GM08714 (cell line): Measurements from ENCODE around the gene C17orf50.

Experiments
- H3K4me3 ChIP-seq: fragments of 200-500 bp; sonication (Bioruptor generic); 2 replicates; pipeline ENCODE4 v1.5.1; 2014; ENCODE audit warnings: mild to moderate bottlenecking, low read length, inconsistent platforms
- ZNF274 ChIP-seq: IDR thresholded peaks from 2 replicates; pipeline ENCODE4 v1.6.1; 2012; ENCODE audit warnings: mild to moderate bottlenecking, low read depth, low read length

The C17orf50 gene

DNA sequence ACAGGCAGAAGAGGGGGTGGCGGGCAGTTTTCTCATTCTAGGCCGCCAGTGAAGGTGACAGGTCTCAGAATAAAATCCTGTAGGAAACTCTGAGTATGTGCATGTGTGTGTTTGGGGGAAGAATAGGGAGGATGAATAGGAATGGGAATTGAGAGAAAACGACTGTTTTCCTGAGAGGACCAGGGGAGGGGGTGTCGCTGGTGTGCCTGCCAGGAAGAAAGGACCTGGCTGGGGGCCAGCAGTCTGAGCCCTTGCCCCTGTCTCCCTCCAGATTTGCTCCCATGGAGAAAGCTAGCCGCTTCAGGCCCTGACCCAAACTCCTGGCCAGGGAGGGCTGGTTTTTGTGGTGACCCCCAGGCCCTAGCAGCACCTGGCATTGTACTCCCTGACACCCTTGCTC, 14.4 kb downstream of the C17orf50 start:
- no peak for TF ChIP-seq ZNF274
- H3K4me3 ChIP-seq: no peak overlapping the region

DNA sequence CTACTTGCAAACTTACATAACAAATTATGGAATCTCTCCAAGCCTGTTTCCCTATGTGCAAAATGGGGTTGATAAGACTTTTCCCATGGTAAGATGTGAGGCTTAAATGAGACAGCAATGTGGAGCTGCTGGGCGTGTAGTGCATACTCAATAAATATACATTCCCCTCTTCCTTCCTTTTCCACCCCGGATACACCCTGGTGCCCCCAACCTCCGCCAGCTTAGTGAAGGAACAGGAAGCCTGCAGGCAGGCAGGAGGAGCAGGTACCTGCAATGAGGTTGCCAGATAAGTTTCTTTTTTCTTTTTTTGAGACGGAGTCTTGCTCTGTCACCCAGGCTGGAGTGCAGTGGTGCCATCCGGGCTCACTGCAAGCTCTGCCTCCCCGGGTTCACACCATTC, 14.9 kb downstream of the C17orf50 start:
- no peak for TF ChIP-seq ZNF274
- H3K4me3 ChIP-seq: no peak overlapping the region

DNA sequence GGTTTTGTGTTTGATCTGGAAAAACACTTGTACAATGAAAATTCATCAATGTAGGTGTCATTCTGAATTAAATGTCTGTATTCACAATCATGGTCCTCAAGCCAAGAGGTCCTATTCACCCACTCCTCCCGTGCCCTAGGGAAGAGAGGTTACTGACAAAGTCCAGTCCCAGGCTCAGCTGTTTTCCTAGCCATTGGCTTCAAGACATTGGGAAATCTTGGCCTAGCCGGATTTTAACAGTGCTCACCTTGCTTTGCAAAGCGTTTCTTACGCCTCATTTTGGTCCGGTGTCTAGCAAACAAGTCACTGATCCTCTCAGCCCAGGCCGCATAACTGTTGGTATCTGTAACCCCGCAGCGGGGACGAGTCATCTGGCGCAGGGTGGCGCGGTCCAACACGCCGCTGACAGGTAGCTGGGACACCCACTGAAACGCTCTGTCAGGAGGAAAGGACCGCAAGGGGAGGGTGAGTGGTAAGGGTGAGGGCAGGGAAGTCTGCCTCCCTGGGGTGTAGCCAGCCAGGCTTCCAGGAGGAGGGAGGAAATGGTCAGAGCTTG, 18.0 kb downstream of the C17orf50 start:
- TF ChIP-seq ZNF274: no peak
- no peak overlapping the region for H3K4me3 ChIP-seq

DNA sequence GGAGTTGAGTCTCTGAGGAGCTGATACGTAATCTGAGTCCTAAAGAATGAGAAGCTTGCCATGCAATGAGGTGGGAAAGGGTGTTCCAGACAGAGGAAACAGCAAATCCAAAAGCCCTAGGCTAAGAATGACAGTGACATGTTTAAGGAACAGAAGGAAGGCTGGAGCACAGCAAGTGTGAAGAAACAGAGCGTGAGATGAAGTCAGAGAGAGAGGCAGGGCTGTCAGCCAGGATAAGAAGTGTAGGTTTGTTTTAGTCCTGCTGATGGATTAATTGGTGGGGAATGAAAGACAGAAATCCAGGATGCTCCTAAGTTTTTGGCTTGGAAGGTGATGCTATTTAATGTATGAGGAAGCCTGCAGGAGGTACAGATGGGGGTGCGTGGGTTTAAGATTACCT, 20.3 kb downstream of the C17orf50 start:
- no peak overlapping the region for H3K4me3 ChIP-seq
- TF ChIP-seq ZNF274: no peak

DNA sequence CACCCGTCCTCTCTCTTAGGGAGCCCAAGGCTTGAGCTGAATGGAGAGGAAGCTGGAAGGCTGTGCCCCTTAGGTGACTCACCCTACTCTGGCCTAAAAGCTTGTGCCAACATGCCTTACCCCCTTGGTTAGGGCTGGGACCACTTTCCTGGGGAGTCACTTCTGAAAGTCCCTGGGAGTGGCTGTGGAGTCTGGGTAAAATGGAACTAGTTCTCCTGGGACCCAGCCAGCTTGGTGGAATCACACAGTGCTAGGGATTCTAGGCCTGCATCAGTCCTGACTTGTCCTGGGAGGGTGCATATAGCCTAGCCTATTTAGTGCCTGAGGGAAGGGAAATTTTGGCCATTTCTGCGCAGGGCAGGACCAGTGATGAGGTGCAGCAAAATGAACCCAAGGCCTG, 24.2 kb downstream of the C17orf50 start:
- TF ChIP-seq ZNF274: no peak
- H3K4me3 ChIP-seq: no peak overlapping the region

DNA sequence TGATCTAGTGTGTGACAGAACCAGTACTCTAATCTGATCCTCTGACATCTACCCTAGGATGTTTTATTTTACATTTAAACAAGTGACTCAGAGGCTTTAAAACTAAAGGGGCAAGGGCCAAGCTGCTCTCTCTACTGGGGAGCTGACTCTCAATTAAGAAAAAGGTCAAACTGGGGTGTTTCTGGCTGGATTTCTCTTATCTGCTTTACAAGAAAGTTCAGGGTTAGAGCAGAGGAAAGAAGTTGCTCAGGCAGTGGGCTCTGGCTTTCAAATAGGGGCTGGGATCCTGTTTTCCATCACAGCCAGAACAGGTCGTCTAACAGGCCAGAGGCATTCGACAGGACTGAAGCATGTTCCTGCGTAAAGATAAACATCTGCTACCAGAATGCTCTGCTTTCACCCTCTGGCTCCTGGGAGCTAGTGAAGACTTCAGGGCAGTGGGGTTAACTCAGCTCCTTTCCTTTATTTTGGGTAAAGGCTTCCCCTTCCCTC, 26.3 kb downstream of the C17orf50 start:
- no peak for TF ChIP-seq ZNF274
- no peak overlapping the region for H3K4me3 ChIP-seq

DNA sequence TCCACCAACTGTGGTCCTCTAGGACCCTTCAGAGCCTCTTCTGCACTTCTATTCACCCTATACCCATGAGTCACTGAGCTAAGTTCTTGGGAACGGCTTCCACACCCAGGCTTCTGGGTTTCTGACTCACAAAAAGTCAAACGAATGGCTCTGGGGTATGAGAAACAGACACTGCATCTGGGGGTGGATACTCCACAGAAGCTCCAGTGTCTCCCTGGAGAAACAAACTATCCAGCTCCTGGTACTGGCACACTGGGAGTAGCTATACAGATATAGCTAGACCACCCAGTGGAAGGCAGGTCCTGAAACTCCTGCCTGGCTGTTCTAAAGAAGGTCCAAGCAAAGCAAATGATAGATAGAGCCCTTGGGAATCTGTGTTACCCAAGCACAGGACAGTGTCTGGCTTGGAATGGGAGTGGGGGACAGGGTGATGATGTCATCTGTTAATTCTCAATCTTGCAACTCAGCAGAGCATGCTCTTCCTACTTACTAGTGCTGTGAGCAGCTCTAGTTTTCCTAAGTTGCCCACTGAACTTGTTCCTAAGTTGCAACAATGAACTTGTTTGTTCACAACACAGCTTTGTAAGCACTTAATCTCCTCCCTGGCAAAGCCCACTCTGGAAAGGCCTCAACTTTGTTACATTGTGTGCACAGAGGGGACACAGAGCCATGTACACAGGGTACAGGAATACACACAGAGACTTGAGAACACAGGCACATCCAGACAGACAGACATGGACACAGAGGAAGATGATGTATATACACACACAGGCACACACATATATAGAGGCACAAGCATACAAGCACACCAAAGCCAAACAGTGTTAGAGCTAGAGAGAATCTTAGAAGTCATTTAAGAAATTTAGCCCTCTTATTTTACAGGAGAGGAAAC, 28.0 kb downstream of the C17orf50 start:
- no peak for TF ChIP-seq ZNF274
- H3K4me3 ChIP-seq: no peak overlapping the region

DNA sequence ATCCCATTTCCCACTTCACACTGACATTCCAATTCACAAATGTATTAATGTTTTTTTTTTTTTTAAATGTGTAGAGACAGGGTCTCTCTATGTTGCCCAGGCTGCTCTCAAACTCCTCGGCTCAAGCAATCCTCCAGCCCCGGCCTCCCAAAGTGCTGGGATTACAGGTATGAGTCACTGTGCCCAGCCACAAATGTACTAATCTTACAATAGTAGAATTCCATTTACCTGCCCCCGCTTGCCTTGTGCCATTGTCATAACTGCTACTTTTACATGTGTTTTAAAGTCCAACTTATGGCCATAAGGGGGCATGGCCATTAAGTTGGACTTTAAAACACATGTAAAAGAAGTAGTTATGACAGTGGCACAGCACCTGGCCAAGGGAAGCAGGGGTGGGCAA, 30.2 kb downstream of the C17orf50 start:
- no peak for TF ChIP-seq ZNF274
- H3K4me3 ChIP-seq: no peak overlapping the region

DNA sequence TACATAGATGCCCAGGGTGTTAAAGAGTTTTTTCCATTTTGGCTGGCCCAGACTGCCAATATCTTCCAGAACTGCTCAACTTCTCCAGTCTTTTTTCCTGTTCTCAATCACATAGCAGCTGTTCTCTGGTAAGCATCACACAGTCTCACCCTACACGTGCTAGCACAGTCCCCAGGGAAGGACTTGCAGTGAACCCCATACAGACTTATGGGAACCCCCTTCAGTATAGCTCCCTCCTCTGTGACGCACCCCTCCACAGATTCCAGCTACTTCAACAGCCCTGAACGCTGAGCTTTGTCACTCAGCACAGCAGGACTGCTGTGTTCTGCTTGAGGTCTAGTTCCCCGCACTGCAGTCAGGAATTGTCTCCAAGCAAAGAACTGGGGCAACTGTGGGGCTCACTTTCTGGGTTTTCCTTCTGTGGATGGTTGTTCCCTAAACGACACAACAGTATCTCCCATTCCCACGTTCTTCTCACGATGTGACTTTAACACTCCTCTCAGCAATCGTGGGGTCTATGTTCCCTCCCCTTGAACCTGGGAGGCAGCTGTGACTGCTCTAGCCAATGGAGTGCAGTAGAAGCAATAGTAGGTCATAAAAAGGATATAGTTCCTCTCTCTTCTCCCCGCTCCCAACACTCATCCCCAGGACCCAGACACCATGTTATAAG, 31.1 kb downstream of the C17orf50 start:
- H3K4me3 ChIP-seq: no peak overlapping the region
- TF ChIP-seq ZNF274: no peak

DNA sequence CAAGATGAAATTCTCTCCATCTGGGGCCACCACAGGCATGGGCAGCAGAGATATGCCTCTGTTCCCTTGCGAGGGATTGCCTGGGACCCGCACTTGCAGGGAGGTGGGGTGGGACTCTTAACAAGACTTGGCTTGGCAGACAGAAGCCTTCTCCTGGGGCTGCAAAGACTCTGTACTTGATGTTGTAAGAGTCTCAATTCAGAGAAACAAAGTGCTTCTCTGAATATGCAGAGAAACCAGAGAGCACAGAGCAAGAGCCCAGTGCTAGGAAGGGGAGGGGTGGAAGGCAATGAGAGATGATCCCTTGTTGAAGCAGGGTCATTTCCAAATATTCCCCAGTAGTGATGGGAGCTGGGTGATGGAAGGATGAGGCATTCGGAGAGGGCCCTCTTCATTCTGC, 32.6 kb downstream of the C17orf50 start:
- H3K4me3 ChIP-seq: no peak overlapping the region
- TF ChIP-seq ZNF274: no peak

DNA sequence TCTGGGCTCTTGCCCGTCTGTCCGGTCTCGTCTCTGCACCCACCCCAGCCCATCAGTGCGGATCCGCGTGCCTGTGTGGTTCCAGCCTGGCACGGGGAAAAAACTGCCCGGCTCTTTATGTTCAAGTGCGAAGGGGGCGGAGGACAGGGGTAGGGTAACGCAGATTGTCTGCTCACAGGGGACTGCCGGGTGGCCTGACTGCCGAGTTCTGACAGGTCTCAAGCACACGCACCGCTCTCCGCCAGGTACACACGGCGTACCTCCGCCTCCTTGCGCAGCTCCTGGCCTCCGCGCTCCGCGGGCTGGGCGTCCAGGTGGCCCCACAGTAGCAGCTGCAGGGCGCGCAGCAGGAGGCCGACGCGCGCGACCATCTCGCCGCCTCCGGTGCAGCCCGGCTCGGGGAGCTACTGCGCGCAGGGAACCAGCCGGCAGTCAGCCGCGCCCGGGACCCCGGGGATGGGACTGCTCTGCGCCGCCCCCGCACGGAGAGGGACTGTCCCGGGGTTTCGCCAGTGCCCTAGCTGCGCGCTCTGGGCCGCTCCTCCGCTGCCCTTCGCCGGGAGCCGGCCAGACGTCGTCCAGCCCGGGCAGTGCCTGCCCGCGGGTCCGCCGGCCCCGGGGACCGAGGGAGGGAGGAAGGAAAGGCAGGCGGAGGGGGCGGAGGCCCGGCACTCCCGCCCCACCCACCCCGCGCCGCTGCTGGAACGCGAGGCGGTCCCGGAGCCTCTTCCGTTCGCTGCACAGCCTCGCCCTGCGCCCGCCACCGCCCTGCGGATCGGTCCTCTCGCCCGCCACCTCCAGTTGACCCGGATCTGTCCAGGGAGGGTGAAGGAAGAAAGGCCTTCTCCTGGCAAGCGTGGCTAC, 34.6 kb downstream of the C17orf50 start, which contains the start of gene MMP28:
TSS of gene MMP28 (minus strand) at position 635 of the 864 bp plus-strand sequence. CDS start at position 371, 264 bp downstream.
- no peak for TF ChIP-seq ZNF274
- peak within 1 kb of the TSS; percentile 17; the same call in 1 of the 2 replicates for H3K4me3 ChIP-seq

DNA sequence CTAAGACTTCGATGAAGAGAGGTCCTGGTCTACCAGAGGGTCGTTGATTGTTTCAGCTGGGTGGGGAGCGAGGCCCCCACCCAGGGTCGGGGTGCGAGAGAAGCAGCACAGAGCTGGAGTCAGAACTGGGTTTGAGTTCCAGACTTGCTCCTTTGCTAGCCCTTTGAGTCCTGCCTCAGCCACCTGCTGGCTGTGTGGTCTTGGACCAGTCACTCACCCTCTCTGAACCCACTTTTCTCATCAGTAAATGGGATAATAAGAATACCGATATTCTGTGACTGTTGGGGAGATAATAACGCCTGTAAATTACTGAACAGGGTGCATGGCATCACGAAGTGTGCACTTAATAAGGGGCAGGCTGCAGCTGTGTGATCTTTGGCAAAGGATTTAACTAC, 35.2 kb downstream of the C17orf50 start:
- H3K4me3 ChIP-seq: peak overlapping the region; percentile 1; the same call in 1 of the 2 replicates
- TF ChIP-seq ZNF274: no peak

DNA sequence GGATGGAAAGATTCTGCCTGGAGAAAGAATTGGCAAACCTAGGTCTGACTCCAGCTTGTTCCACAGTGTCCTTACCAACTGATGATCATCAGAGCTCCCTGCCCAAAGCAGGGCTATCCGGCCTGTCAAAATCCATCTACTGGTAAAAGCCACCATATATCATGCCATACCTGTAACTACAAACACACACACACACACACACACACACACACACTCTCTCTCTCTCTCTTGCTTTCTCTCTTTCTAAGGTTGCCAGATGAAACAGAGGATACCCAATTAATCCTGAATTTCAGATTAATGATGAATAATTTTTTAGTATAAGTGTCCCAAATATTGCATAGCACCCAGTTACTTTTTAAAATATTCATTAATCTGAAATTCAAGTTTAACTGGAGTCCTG, 36.3 kb downstream of the C17orf50 start:
- TF ChIP-seq ZNF274: no peak
- no peak overlapping the region for H3K4me3 ChIP-seq

DNA sequence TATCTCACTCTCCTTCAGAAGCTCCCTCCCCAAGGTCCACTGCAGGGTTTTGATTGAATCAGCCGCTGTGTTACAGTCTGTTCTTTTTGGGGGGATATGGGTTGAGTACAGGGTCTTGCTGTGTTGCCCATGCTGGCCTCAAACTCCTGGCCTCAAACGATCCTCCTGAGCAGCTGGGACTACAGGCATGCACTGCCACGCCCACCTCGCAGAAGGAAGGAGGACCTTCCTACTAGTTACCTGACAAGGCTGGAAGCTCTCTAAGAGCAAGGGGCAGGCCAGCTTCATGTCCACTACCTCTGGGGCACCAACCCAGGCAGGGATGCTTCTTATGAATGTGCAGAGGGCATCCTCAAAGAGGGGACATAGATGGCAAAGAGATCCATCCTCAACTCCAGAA, 36.7 kb downstream of the C17orf50 start:
- H3K4me3 ChIP-seq: no peak overlapping the region
- no peak for TF ChIP-seq ZNF274

DNA sequence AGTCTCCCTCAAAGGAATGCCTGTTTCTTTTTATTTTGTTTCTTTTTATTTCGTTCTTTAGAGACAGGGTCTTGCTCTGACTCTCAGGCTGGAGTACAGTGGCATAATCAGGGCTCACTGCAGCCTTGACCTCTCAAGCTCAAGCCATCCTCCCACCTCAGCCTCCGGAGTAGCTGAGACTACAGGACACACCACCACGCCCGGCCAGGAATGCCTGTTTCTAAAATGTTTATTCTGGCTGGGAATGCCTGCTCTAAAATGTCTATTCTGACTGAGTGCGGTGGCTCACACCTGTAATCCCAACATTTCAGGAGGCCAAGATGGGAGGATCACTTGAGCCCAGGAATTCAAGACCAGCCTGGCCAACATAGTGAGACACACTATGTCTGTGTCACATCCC, 37.2 kb downstream of the C17orf50 start:
- no peak for TF ChIP-seq ZNF274
- H3K4me3 ChIP-seq: no peak overlapping the region
